HepG2 (cell line): Measurements from ENCODE around the gene RBM43. TPM values are rescaled to one million over a fixed set of nuclear protein-coding genes. Genes with fewer than 3 reads are reported as not detected.

Experiments used
- ATAC-seq: fragments of 200-7000 bp; cut with Tn5 transposase; 3 replicates; pipeline ENCODE4 v1.9.1; 2020; ENCODE audit warnings: mild to moderate bottlenecking, moderate library complexity
- BruUV-seq: library from RNA; stranded (reverse); fragments of 400-500 nt; replicated peaks from 2 replicates; lab custom pipeline; 2021; lab: Mats Ljungman, UMichigan
- CTCF ChIA-PET: fragments of 300-600 bp; formaldehyde crosslinking; extraction: SDS; loops from one replicate; lab custom pipeline; 2021; ENCODE audit warnings: low total read pairs, inconsistent platforms, low intra/inter-chr PET ratio; lab: Yijun Ruan, JAX
- POLR2A ChIA-PET: fragments of 350-600 bp; sonication (Branson Sonifier 250); formaldehyde crosslinking; loops from one replicate; lab custom pipeline; 2020; ENCODE audit warnings: antibody characterized with exemption, inconsistent platforms; lab: Yijun Ruan, JAX
- DNase-seq: peaks from one replicate; pipeline ENCODE4 v3.0.0-alpha.2; 2015; ENCODE audit warnings: low spot score
- FAIRE-seq: peaks from 3 replicates; lab custom pipeline; 2011; peaks lifted over from hg19 to GRCh38; lab: Jason Lieb, UNC
- H2AFZ ChIP-seq: one replicate; pipeline ENCODE4 v1.6.1; 2011; ENCODE audit warnings: low read length, inconsistent platforms
- H3K27ac ChIP-seq: fragments of 300-600 bp; 3 replicates; pipeline ENCODE4 v1.8.0; 2011; ENCODE audit warnings: mixed run types, mild to moderate bottlenecking, mixed read lengths, low read length, inconsistent platforms; ENCODE audit not compliant: insufficient read depth; ENCODE audit errors: extremely low read length
- H3K27me3 ChIP-seq, 2 experiments: fragments of 200-600 bp in 1 of 2; 2 replicates in 1 of 2; 3 replicates in 1 of 2; pipeline versions ENCODE4 v1.6.0 to v1.8.0; 2011; ENCODE audit warnings: low read length in 2 of 2, mild to moderate bottlenecking in 2 of 2, moderate library complexity in 2 of 2, inconsistent platforms in 1 of 2; ENCODE audit not compliant: insufficient read depth in 2 of 2, control insufficient read depth in 1 of 2
- H3K36me3 ChIP-seq, 2 experiments: fragments of 200-600 bp in 1 of 2; replicated peaks in 1 of 2; 2 replicates in 1 of 2; 3 replicates in 1 of 2; pipeline versions ENCODE4 v1.5.1 to v1.8.0; 2011; ENCODE audit warnings: low read length in 2 of 2, inconsistent platforms in 1 of 2; ENCODE audit not compliant: insufficient read depth in 2 of 2, control insufficient read depth in 1 of 2
- H3K4me1 ChIP-seq: 2 replicates; pipeline ENCODE4 v1.5.1; 2012; ENCODE audit warnings: low read length, inconsistent platforms; ENCODE audit not compliant: insufficient read depth
- H3K4me2 ChIP-seq: 2 replicates; pipeline ENCODE4 v1.6.0; 2011; ENCODE audit warnings: low read depth, low read length, inconsistent platforms
- H3K4me3 ChIP-seq, 3 experiments: fragments of 200-600 bp in 1 of 3; sonication (generic), shearing (Covaris generic) in 1 of 3; replicated peaks in 1 of 3; 2 replicates each; pipeline ENCODE4 v1.5.1; 2011 to 2016; ENCODE audit warnings: low read length in 3 of 3, inconsistent platforms in 2 of 3, low read depth in 2 of 3, mild to moderate bottlenecking in 2 of 3, control low read depth in 1 of 3, mixed read lengths in 1 of 3; ENCODE audit not compliant: insufficient read depth in 1 of 3
- H3K79me2 ChIP-seq: one replicate; pipeline ENCODE4 v1.6.1; 2011; ENCODE audit warnings: low read length, inconsistent platforms; ENCODE audit not compliant: insufficient read depth
- H3K9ac ChIP-seq: 2 replicates; pipeline ENCODE4 v1.6.0; 2011; ENCODE audit warnings: mild to moderate bottlenecking, low read depth, low read length, inconsistent platforms; ENCODE audit not compliant: insufficient read depth
- H3K9me3 ChIP-seq: 2 replicates; pipeline ENCODE4 v1.5.1; 2012; ENCODE audit warnings: mild to moderate bottlenecking, low read length
- H4K20me1 ChIP-seq: 2 replicates; pipeline ENCODE4 v1.6.0; 2011; ENCODE audit warnings: inconsistent platforms, mild to moderate bottlenecking, low read length, moderate library complexity; ENCODE audit not compliant: insufficient read depth
- ATAD3A ChIP-seq: sonication (generic); formaldehyde crosslinking; IDR thresholded peaks from 2 replicates; pipeline ENCODE4 v1.4.0; 2020; ENCODE audit warnings: missing genetic modification reagents
- ATF7 ChIP-seq, 2 experiments: fragments of 450-650 bp in 1 of 2; sonication (generic) in 1 of 2; formaldehyde crosslinking in 1 of 2; IDR thresholded peaks; 2 replicates each; pipeline versions ENCODE4 v1.4.0 to v1.6.1; 2016 to 2020; ENCODE audit warnings: antibody characterized with exemption in 1 of 2, mild to moderate bottlenecking in 1 of 2, missing genetic modification reagents in 1 of 2
- GLMP ChIP-seq: sonication (generic); formaldehyde crosslinking; IDR thresholded peaks from 2 replicates; pipeline ENCODE4 v1.9.0; 2021; ENCODE audit warnings: missing genetic modification reagents, mild to moderate bottlenecking, borderline replicate concordance
- HMGA1 ChIP-seq: sonication (generic); formaldehyde crosslinking; conservative IDR thresholded peaks from 2 replicates; pipeline ENCODE4 v1.4.0; 2020; ENCODE audit warnings: missing genetic modification reagents
- KLF9 ChIP-seq: IDR thresholded peaks from 2 replicates; pipeline ENCODE4 v1.6.1; 2016; ENCODE audit warnings: low read depth
- SP2 ChIP-seq: sonication (generic); formaldehyde crosslinking; IDR thresholded peaks from 2 replicates; pipeline ENCODE4 v1.5.1; 2020; ENCODE audit warnings: mild to moderate bottlenecking, missing genetic modification reagents
- TOE1 ChIP-seq: sonication (generic); formaldehyde crosslinking; IDR thresholded peaks from 2 replicates; pipeline ENCODE4 v1.4.0; 2020; ENCODE audit warnings: mild to moderate bottlenecking, missing genetic modification reagents
- ZMAT3 ChIP-seq: sonication (generic); formaldehyde crosslinking; conservative IDR thresholded peaks from 2 replicates; pipeline ENCODE4 v1.7.0; 2021; ENCODE audit warnings: missing genetic modification reagents
- ZNF367 ChIP-seq: sonication (generic); formaldehyde crosslinking; IDR thresholded peaks from 2 replicates; pipeline ENCODE4 v1.4.0; 2020; ENCODE audit warnings: missing genetic modification reagents, borderline replicate concordance
- ZNF598 ChIP-seq: sonication (generic); formaldehyde crosslinking; IDR thresholded peaks from 2 replicates; pipeline ENCODE4 v1.5.1; 2020; ENCODE audit warnings: mild to moderate bottlenecking, missing genetic modification reagents, borderline replicate concordance
- ZNF615 ChIP-seq: sonication (generic); formaldehyde crosslinking; IDR thresholded peaks from 2 replicates; pipeline ENCODE4 v1.5.0; 2020; ENCODE audit warnings: mild to moderate bottlenecking, missing genetic modification reagents, borderline replicate concordance
- ZNF703 ChIP-seq: sonication (generic); formaldehyde crosslinking; IDR thresholded peaks from 2 replicates; pipeline ENCODE4 v1.5.1; 2020; ENCODE audit warnings: missing genetic modification reagents, mild to moderate bottlenecking, moderate library complexity, borderline replicate concordance
- WGBS: methylation state at CpG from one replicate; pipeline ENCODE4 v1.1.6; 2017; ENCODE audit warnings: low lambda C conversion rate; 5-methylcytosine and 5-hydroxymethylcytosine counted together
- in situ Hi-C: cut with HindIII; loops from 2 replicates; pipeline ENCODE4 v1.10.0; 2017; ENCODE audit warnings: low pct_unique_long_range_greater_than_20kb; ENCODE audit not compliant: extremely low pct_ligation_motif_present
- intact Hi-C: fragments of 100-400 bp; cut with micrococcal nuclease; formaldehyde crosslinking; loops from one replicate; pipeline ENCODE4 v1.10.0; 2022; ENCODE audit not compliant: unreplicated experiment
- polyA plus RNA-seq, 8 experiments: library from polyadenylated mRNA; depleted of rRNA in 3 of 8; stranded (reverse) in 7 of 8; unstranded in 1 of 8; fragments of >200 nt; fragmentation: Illumina TruSeq in 4 of 8; extraction: Trizol in 4 of 8; gene quantifications; 2 replicates each; pipeline versions ENCODE4 v1.2.1 to v1.2.3, GENCODE V29; 2011 to 2016; ENCODE audit warnings: low read depth in 4 of 8, missing spikeins in 1 of 8, mixed read lengths in 1 of 8; ENCODE audit not compliant: insufficient read depth in 1 of 8
- total RNA-seq, 5 experiments: library from RNA; depleted of rRNA; stranded (reverse); fragments of >200 nt; fragmentation: Illumina TruSeq; extraction: Trizol; gene quantifications; 2 replicates each; pipeline ENCODE4 v1.2.3, GENCODE V29; 2016; ENCODE audit warnings: low read depth in 1 of 5

RBM43 gene
- total and polyA plus RNA-seq, 2 of the 13 experiments (the other 11 are each of a cell fraction or from before 2014, with no cell fraction given) = 0.31 to 0.70 TPM

GRCh38 chr2:151205571-151205970, 56.1 kb downstream of the RBM43 start (continued):
- no peak for TF ChIP-seq ZNF367
- no peak for TF ChIP-seq ATAD3A (CRISPR knock-in tag)
- TF ChIP-seq ZNF598 (CRISPR knock-in tag) = no peak
- no peak for TF ChIP-seq ATF7 (IDR thresholded peaks at IDR 0.05)
- TF ChIP-seq ATF7 (CRISPR knock-in tag; IDR thresholded peaks at IDR 0.05) = no peak
- TF ChIP-seq HMGA1 (CRISPR knock-in tag) = no peak
- TF ChIP-seq ZNF615 = no peak
- TF ChIP-seq ZMAT3 = no peak
- no peak for TF ChIP-seq KLF9
- no peak for TF ChIP-seq TOE1
- TF ChIP-seq GLMP = no peak

GRCh38 chr2:151204756-151205155, 56.9 kb downstream of the RBM43 start:
- TF ChIP-seq SP2 (CRISPR knock-in tag) (no peak), ZNF703 (CRISPR knock-in tag) (no peak)
- TF ChIP-seq, all 625 proteins: peak for 0
- no peaks in the 10 kb centered on the region for H3K4me1 ChIP-seq
- H4K20me1 ChIP-seq = no peaks in the 10 kb centered on the region
- H3K27ac ChIP-seq = no peak overlapping the region
- DNase-seq (no peak), FAIRE-seq (no peak), ATAC-seq (no peak)
- H3K9ac ChIP-seq = no peak overlapping the region
- H2AFZ ChIP-seq = no peak overlapping the region
- in situ Hi-C loops (no loop called here), intact Hi-C loops (no loop called here)
- H3K79me2 ChIP-seq = no peaks in the 10 kb centered on the region
- H3K4me3 ChIP-seq = no peak overlapping the region
- BruUV-seq = no TSS peak
- no peak overlapping the region for H3K4me2 ChIP-seq
- 41% methylated on average over 3 of the region's 3 CpGs for WGBS
- no peaks in the 10 kb centered on the region for H3K9me3 ChIP-seq
- CTCF ChIA-PET = no interaction called here
- 0 out of 5 replicates have a peak, but pooled peaks cover 0 to 3% of the 10 kb centered on the region in 2 experiments for H3K27me3 ChIP-seq
- POLR2A ChIA-PET = no interaction called here
- H3K36me3 ChIP-seq = no peaks in the 10 kb centered on the region
